Astrocyte (in vitro differentiated cells and primary cell): ENCODE results near the gene CLEC1A.

Experiments
- CTCF ChIP-seq: IDR thresholded peaks from 2 replicates; pipeline ENCODE4 v1.5.1; 2011; ENCODE audit warnings: low read depth, mild to moderate bottlenecking, inconsistent platforms, low read length, moderate library complexity; ENCODE audit not compliant: insufficient read depth
- EZH2 ChIP-seq: IDR thresholded peaks from 2 replicates; pipeline ENCODE4 v1.6.1; 2012; ENCODE audit warnings: mild to moderate bottlenecking, low read length, inconsistent platforms; ENCODE audit not compliant: insufficient read depth

GRCh38 chr12:10075451-10075850, 23.3 kb downstream of the CLEC1A start:
- no peak for TF ChIP-seq CTCF
- TF ChIP-seq EZH2: no peak
